Lung (tissue), 12 donors: ENCODE data around the gene UGDH. TPM values are rescaled to one million over a fixed set of nuclear protein-coding genes. Genes with fewer than 3 reads are reported as not detected.
A peak's percentile ranks its signal among the peaks of the same experiment; 100 is the strongest.

Source experiments
- ATAC-seq: fragments of 200-7000 bp; cut with Tn5 transposase; one replicate; pipeline ENCODE4 v1.9.1; 2020; ENCODE audit warnings: moderate number of reproducible peaks; ENCODE audit not compliant: insufficient read depth, low FRiP score
- DNase-seq, 3 donors: peaks; one replicate each; pipeline ENCODE4 v3.0.0-alpha.2; 2013 to 2017
- H3K27ac ChIP-seq, 2 donors: one replicate each; pipeline ENCODE4 v1.5.1; 2013; ENCODE audit warnings: mild to moderate bottlenecking in 2 of 2, moderate library complexity in 2 of 2, control low read depth in 1 of 2, inconsistent platforms in 1 of 2, low read depth in 1 of 2, low read length in 1 of 2
- H3K27me3 ChIP-seq, 3 donors: one replicate each; pipeline ENCODE4 v1.5.1; 2013; ENCODE audit warnings: low read length in 2 of 3; ENCODE audit not compliant: control insufficient read depth in 3 of 3, insufficient read depth in 3 of 3
- H3K36me3 ChIP-seq, 4 donors: one replicate each; pipeline ENCODE4 v1.5.1; 2013; ENCODE audit warnings: low read length in 4 of 4, mild to moderate bottlenecking in 1 of 4, moderate library complexity in 1 of 4; ENCODE audit not compliant: control insufficient read depth in 4 of 4, insufficient read depth in 4 of 4
- H3K4me1 ChIP-seq, 5 donors: one replicate each; pipeline ENCODE4 v1.5.1; 2013; ENCODE audit warnings: low read length in 5 of 5, mild to moderate bottlenecking in 2 of 5, moderate library complexity in 1 of 5; ENCODE audit not compliant: control insufficient read depth in 5 of 5, insufficient read depth in 5 of 5
- H3K4me3 ChIP-seq: one replicate; pipeline ENCODE4 v1.5.1; 2013; ENCODE audit warnings: mild to moderate bottlenecking, control low read depth, moderate library complexity
- H3K9ac ChIP-seq, 2 donors: one replicate each; pipeline ENCODE4 v1.5.1; 2013; ENCODE audit warnings: low read length in 2 of 2, control low read depth in 1 of 2; ENCODE audit not compliant: insufficient read depth in 1 of 2
- H3K9me3 ChIP-seq, 4 donors: one replicate each; pipeline ENCODE4 v1.5.1; 2013; ENCODE audit warnings: low read length in 3 of 4, mild to moderate bottlenecking in 1 of 4, moderate library complexity in 1 of 4; ENCODE audit not compliant: control insufficient read depth in 4 of 4, insufficient read depth in 3 of 4
- WGBS, 2 donors: extraction: QIAGEN DNeasy Blood & Tissue Kit; methylation state at CpG; one replicate each; pipeline ENCODE4 v1.1.7; 2013; 5-methylcytosine and 5-hydroxymethylcytosine counted together
- polyA plus RNA-seq, 2 donors: library from polyadenylated mRNA; stranded (reverse); fragments of 200-250 nt; gene quantifications; one replicate each; pipeline ENCODE4 v1.2.1, GENCODE V29; 2013
- total RNA-seq, 2 donors: library from RNA; depleted of rRNA in 1 of 2; stranded (reverse); fragments of >200 nt in 1 of 2; gene quantifications; one replicate each; pipeline ENCODE4 v1.2.1, GENCODE V29; 2014 to 2021
- TF ChIP-seq, protein P1 (sequence below): IDR thresholded peaks from 2 replicates; pipeline ENCODE4 v1.5.1; 2012; ENCODE audit warnings: mild to moderate bottlenecking; ENCODE audit errors: control extremely low read depth, extremely low read depth
- donor health status: control.
- donor health status: control.
- donor health status: Bipolar disorder and iron deficiency.
- donor health status: healthy.
- donor health status: DM: yes; HTN: yes; CAD: no.

The UGDH gene
- total and polyA plus RNA-seq, 4 donors, result 13.4 to 69.1 (median 36.6) TPM

DNA sequence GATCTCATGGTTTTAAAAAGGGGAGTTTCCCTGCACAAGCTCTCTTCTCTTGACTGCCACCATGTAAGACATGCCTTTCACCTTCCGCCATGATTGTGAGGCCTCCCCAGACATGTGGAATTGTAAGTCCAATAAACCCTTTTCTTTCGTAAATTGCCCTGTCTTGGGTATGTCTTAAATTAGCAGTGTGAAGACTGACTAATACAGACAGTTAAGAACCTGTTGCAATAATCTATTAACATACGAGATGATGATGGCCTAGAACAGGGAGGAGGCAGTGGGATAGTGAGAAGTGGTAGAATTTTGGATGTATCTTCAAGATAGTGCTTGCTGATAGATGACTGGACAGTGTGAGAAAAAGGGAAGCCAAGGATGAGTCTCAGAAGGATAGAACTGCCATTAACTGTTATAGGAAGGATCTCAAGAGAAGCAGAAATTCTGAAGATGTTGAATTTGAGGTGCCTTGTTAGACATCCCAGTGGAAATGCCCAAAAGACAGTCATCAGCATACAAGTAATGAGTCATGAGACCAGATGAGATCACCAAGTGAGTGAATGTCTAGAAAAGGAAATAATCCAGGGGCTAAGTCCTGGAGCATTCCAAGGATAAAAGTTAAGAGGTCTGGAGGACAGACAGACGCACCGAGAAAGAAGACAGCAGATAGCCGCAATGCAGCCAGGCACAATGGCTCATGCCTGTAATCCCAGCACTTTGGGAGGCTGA, 38.8 kb upstream of the UGDH start:
- 97% methylated on average over 6 of the region's 6 CpGs for WGBS, 2 donors
- H3K27me3 ChIP-seq, result no peaks in the 10 kb centered on the region
- no peak overlapping the region for H3K9ac ChIP-seq
- ATAC-seq (no peak), DNase-seq (no peak)
- no peak overlapping the region for H3K27ac ChIP-seq
- TF ChIP-seq, protein P1, sequence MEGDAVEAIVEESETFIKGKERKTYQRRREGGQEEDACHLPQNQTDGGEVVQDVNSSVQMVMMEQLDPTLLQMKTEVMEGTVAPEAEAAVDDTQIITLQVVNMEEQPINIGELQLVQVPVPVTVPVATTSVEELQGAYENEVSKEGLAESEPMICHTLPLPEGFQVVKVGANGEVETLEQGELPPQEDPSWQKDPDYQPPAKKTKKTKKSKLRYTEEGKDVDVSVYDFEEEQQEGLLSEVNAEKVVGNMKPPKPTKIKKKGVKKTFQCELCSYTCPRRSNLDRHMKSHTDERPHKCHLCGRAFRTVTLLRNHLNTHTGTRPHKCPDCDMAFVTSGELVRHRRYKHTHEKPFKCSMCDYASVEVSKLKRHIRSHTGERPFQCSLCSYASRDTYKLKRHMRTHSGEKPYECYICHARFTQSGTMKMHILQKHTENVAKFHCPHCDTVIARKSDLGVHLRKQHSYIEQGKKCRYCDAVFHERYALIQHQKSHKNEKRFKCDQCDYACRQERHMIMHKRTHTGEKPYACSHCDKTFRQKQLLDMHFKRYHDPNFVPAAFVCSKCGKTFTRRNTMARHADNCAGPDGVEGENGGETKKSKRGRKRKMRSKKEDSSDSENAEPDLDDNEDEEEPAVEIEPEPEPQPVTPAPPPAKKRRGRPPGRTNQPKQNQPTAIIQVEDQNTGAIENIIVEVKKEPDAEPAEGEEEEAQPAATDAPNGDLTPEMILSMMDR, result no peak
- peaks cover 0 to 4% (median 0%) of the 10 kb centered on the region in 5 donors for H3K4me1 ChIP-seq
- no peak overlapping the region for H3K4me3 ChIP-seq
- H3K9me3 ChIP-seq, result peaks cover 0 to 4% (median 0%) of the 10 kb centered on the region in 4 donors
- H3K36me3 ChIP-seq, result peaks cover 2 to 6% (median 5%) of the 10 kb centered on the region in 4 donors

DNA sequence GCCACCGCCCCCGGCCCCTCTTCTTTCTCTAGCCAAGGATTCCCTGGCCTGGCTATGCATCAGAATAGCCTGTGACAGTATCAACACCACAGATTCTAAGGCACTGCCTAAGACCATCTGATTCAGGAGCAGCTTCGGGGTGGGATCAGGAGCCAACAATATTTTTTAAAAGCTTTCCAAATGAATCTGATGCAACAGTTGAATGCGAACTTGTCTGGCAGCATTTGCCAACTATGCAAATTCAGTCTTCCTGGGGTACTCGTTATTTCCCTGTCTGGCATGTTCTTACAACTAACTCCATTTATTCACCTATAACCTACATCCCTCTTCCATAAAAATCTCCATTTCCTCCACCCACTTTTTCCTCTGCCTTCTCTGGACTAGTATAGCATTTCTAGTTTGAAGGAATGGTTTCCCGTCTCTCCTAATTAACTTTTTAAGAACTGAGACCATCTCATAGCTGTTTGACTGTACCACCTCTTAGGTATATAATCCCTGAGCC, 36.2 kb upstream of the UGDH start:
- ATAC-seq, result no peak
- peaks cover 0 to 4% (median 0%) of the 10 kb centered on the region in 4 donors for H3K9me3 ChIP-seq
- no peak overlapping the region for H3K27ac ChIP-seq
- peak in 2 of 3 donors; percentile 42 to 69 for DNase-seq
- H3K36me3 ChIP-seq, result peaks cover 2 to 6% (median 5%) of the 10 kb centered on the region in 4 donors
- H3K9ac ChIP-seq, result no peak overlapping the region
- no peaks in the 10 kb centered on the region for H3K27me3 ChIP-seq
- no peak overlapping the region for H3K4me3 ChIP-seq
- 86 to 87% methylated on average over 6 of the region's 6 CpGs for WGBS, 2 donors
- TF ChIP-seq, protein P1, result no peak
- H3K4me1 ChIP-seq, result peaks cover 0 to 10% (median 0%) of the 10 kb centered on the region in 5 donors

DNA sequence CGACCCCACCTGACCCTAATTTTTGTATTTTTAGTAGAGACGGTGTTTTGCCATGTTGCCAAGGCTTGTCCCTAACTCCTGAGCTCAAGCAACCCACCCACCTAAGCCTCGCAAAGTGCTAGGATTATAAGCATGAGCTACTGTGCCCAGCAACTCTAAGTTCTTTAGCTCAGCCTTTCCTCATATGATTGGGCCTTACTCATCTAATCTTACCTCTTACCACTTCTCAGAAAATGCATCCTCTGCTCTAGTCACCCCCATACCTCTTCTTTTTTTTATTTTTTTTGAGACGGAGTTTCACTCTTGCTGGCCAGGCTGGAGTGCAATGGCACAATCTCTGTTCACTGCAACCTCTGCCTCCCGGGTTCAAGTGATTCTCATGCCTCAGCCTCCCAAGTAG, 35.6 kb upstream of the UGDH start:
- Histone ChIP-seq H3K27me3 (no peaks in the 10 kb centered on the region), H3K27ac (no peak overlapping the region), H3K4me3 (no peak overlapping the region), H3K9me3 (peaks cover 0 to 4% (median 0%) of the 10 kb centered on the region in 4 donors), H3K36me3 (peaks cover 2 to 7% (median 5%) of the 10 kb centered on the region in 4 donors), H3K4me1 (peaks cover 0 to 16% (median 0%) of the 10 kb centered on the region in 5 donors), H3K9ac (no peak overlapping the region)
- no peak for ATAC-seq
- TF ChIP-seq, protein P1, result no peak
- no peak for DNase-seq
- 95 to 97% methylated on average over 5 of the region's 5 CpGs for WGBS, 2 donors
